ENCODE data around the gene PPP3R2. TPM values are rescaled to one million over a fixed set of nuclear protein-coding genes. Genes with fewer than 3 reads are reported as not detected.

PPP3R2 gene
- polyA plus RNA-seq, 1 donor (not counting 4 experiments of a cell fraction or from before 2014, with no cell fraction given), result not detected

DNA sequence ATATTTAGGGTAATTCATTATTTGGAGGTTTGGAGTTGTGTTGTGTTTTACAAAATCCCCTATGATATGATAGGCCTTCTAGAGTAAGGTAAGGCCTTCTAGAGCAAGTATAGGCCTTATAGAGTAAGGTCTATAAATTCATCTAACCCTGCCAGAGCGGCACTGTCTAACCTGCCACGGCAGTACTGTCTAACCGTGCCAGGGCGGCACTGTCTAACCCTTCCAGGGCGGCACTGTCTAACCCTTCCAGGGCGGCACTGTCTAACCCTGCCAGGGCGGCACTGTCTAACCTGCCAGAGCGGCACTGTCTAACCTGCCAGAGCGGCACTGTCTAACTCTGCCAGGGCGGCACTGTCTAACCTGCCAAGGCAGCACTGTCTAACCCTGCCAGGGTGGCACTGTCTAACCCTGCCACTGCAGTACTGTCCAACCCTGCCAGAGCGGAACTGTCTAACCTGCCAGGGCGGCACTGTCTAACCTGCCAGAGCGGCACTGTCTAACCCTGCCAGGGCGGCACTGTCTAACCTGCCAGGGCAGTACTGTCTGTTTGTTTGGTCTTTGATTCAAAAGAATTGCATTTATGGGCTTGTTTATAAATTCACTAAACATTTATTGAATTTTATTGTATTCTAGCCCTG is 51.6 kb downstream of the PPP3R2 start:
- no peaks in the 10 kb centered on the region for H3K9me1 ChIP-seq (ENCODE audit: control insufficient read depth, extremely low read depth, insufficient read depth, low read length)
- TF ChIP-seq, protein P1, sequence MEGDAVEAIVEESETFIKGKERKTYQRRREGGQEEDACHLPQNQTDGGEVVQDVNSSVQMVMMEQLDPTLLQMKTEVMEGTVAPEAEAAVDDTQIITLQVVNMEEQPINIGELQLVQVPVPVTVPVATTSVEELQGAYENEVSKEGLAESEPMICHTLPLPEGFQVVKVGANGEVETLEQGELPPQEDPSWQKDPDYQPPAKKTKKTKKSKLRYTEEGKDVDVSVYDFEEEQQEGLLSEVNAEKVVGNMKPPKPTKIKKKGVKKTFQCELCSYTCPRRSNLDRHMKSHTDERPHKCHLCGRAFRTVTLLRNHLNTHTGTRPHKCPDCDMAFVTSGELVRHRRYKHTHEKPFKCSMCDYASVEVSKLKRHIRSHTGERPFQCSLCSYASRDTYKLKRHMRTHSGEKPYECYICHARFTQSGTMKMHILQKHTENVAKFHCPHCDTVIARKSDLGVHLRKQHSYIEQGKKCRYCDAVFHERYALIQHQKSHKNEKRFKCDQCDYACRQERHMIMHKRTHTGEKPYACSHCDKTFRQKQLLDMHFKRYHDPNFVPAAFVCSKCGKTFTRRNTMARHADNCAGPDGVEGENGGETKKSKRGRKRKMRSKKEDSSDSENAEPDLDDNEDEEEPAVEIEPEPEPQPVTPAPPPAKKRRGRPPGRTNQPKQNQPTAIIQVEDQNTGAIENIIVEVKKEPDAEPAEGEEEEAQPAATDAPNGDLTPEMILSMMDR (optimal IDR thresholded peaks at IDR 0.05 in 1 of 3, IDR thresholded peaks at IDR 0.05 in 1 of 3, conservative IDR thresholded peaks at IDR 0.05 in 1 of 3; ENCODE audit: extremely low read depth in 1 of 3, insufficient read depth in 2 of 3, low read length in 3 of 3), result no peak
- no peak for TF ChIP-seq EZH2 (IDR thresholded peaks at IDR 0.05; ENCODE audit: low read length)
- H3K27me3 ChIP-seq (ENCODE audit: control insufficient read depth, extremely low read depth, insufficient read depth, low read length), result no peaks in the 10 kb centered on the region
- no peaks in the 10 kb centered on the region for H4K20me1 ChIP-seq (ENCODE audit: control insufficient read depth, extremely low read depth, insufficient read depth, low read length)
- peaks cover 10 to 11% of the 10 kb centered on the region in 2 experiments for H3K36me3 ChIP-seq (ENCODE audit: control insufficient read depth in 2 of 2, extremely low read depth in 1 of 2, insufficient read depth in 2 of 2, low read length in 2 of 2)
- H2AFZ ChIP-seq (ENCODE audit: control insufficient read depth, low read length), result no peak overlapping the region
- H3K4me3 ChIP-seq (ENCODE audit: control insufficient read depth in 2 of 3, extremely low read depth in 1 of 3, insufficient read depth in 2 of 3, low read depth in 1 of 3, low read length in 3 of 3), result no peak overlapping the region
- FAIRE-seq (no peak), DNase-seq (ENCODE audit: low read depth, low spot score) (no peak)
- no peak overlapping the region for H3K27ac ChIP-seq (ENCODE audit: control insufficient read depth, insufficient read depth, low read length)
- peak overlapping the region; percentile 33 for H3K4me2 ChIP-seq (ENCODE audit: control insufficient read depth, extremely low read depth, insufficient read depth, low read depth, low read length)
- H3K9me3 ChIP-seq (ENCODE audit: control insufficient read depth, low read depth, low read length), result no peaks in the 10 kb centered on the region
- dilution Hi-C loops (cut with MboI; ENCODE audit: extremely low pct_ligation_motif_present, low sequenced_read_pairs), result no loop called here
- H3K4me1 ChIP-seq (ENCODE audit: control insufficient read depth, extremely low read depth, insufficient read depth, low read length), result peaks cover 13% of the 10 kb centered on the region
- peaks cover 9% of the 10 kb centered on the region for H3K79me2 ChIP-seq (ENCODE audit: control insufficient read depth, insufficient read depth, low read length)
- H3K9ac ChIP-seq (ENCODE audit: control insufficient read depth, extremely low read depth, insufficient read depth, low read length), result no peak overlapping the region

Other genes starting within 250 kb of the PPP3R2 start
- gene BAAT, start 210.0 kb downstream of the PPP3R2 start, polyA plus RNA-seq, result 0.02 to 0.14 TPM (median 0.08 TPM) in 3 replicates
- gene MRPL50, start 196.4 kb downstream of the PPP3R2 start, polyA plus RNA-seq, result 11.0 to 24.0 TPM (median 17.4 TPM) in 3 replicates
- 4.9 to 8.7 TPM (median 5.9 TPM) in 3 replicates for gene ZNF189, start 196.1 kb downstream of the PPP3R2 start, polyA plus RNA-seq
- not detected in 3 replicates for gene ALDOB, start 159.2 kb downstream of the PPP3R2 start, polyA plus RNA-seq
- gene RNF20, start 61.1 kb downstream of the PPP3R2 start, polyA plus RNA-seq, result 19.4 to 28.8 TPM (median 21.6 TPM) in 3 replicates
- not detected in 3 replicates for gene GRIN3A, start 143.7 kb upstream of the PPP3R2 start, polyA plus RNA-seq